Amniotic stem cell (primary cell): ENCODE measurements around the gene ZNF805.
"Not testable (repeated sequence)": the region's sequence is repeated elsewhere in the genome, so short reads cannot be mapped to it uniquely, and the experiment has no call there.

Experiments
- DNase-seq: peaks from one replicate; lab custom pipeline; 2025; lab: John Stamatoyannopoulos, UW

ZNF805 gene

GRCh38 chr19:57269515-57270250, 29.3 kb downstream of the ZNF805 start:
- peak; percentile 86 for DNase-seq

- no peak for DNase-seq
Observed at GRCh38 chr19:57271280-57271679, 30.8 kb downstream of the ZNF805 start.

- DNase-seq: no peak
Observed at GRCh38 chr19:57273014-57273413, 32.6 kb downstream of the ZNF805 start.

GRCh38 chr19:57276430-57276829, 36.0 kb downstream of the ZNF805 start:
- no peak for DNase-seq

- DNase-seq: not testable (repeated sequence)
Observed at GRCh38 chr19:57278481-57278880, 38.0 kb downstream of the ZNF805 start.

GRCh38 chr19:57279418-57280164, 39.2 kb downstream of the ZNF805 start:
- peak; percentile 93 for DNase-seq

GRCh38 chr19:57280165-57280961, 39.9 kb downstream of the ZNF805 start, which contains the start of gene ZNF460:
Gene ZNF460 (plus strand): TSS chr19:57280485. CDS start chr19:57280807, 322 bp downstream.
- peak; percentile 92 for DNase-seq

GRCh38 chr19:57280962-57281400, 40.5 kb downstream of the ZNF805 start:
- DNase-seq: no peak

- DNase-seq: no peak
Observed at GRCh38 chr19:57282011-57282643, 41.7 kb downstream of the ZNF805 start.

- DNase-seq: no peak
Observed at GRCh38 chr19:57288373-57288772, 47.9 kb downstream of the ZNF805 start.

- no peak for DNase-seq
Observed at GRCh38 chr19:57290970-57291369, 50.5 kb downstream of the ZNF805 start.

- no peak for DNase-seq
Observed at GRCh38 chr19:57292547-57292946, 52.1 kb downstream of the ZNF805 start.

- no peak for DNase-seq
Observed at GRCh38 chr19:57293719-57294118, 53.3 kb downstream of the ZNF805 start.

- peak; percentile 83 for DNase-seq
Observed at GRCh38 chr19:57302020-57302465, 61.6 kb downstream of the ZNF805 start.

GRCh38 chr19:57302727-57303401, 62.4 kb downstream of the ZNF805 start:
- no peak for DNase-seq
